Measurements from ENCODE around the gene PPP6R1.

The PPP6R1 gene

GRCh38 chr19:55279770-55280643 is 21.2 kb upstream of the PPP6R1 start, which contains the start of gene HSPBP1:
Gene HSPBP1, minus strand, starts transcription at chr19:55280110. Its CDS starts 502 bp downstream, at chr19:55279608.
- DNase-seq (ENCODE audit: low read depth), result peak; percentile 91

- no peak for DNase-seq (ENCODE audit: low read depth)
These were observed 20.5 kb upstream of the PPP6R1 start for GRCh38 chr19:55279340-55279739.

- DNase-seq (ENCODE audit: low read depth), result no peak
These were observed 19.7 kb upstream of the PPP6R1 start for GRCh38 chr19:55278391-55279135.

GRCh38 chr19:55277494-55277893 is 18.7 kb upstream of the PPP6R1 start:
- DNase-seq (ENCODE audit: low read depth), result no peak

GRCh38 chr19:55276720-55277430 is 18.1 kb upstream of the PPP6R1 start:
- DNase-seq (ENCODE audit: low read depth), result no peak

- DNase-seq (ENCODE audit: low read depth), result no peak
These were observed 17.3 kb upstream of the PPP6R1 start for GRCh38 chr19:55275851-55276719.

GRCh38 chr19:55273978-55274707 is 15.3 kb upstream of the PPP6R1 start:
- no peak for DNase-seq (ENCODE audit: low read depth)

- DNase-seq (ENCODE audit: low read depth), result no peak
These were observed 13.3 kb upstream of the PPP6R1 start for GRCh38 chr19:55272142-55272541.

GRCh38 chr19:55270172-55270942 is 11.5 kb upstream of the PPP6R1 start:
- no peak for DNase-seq (ENCODE audit: low read depth)

- DNase-seq (ENCODE audit: low read depth), result no peak
These were observed 10.5 kb upstream of the PPP6R1 start for GRCh38 chr19:55269299-55269698.

- no peak for DNase-seq (ENCODE audit: low read depth)
These were observed 8.0 kb upstream of the PPP6R1 start for GRCh38 chr19:55266840-55267239.

- no peak for DNase-seq (ENCODE audit: low read depth)
These were observed 7.6 kb upstream of the PPP6R1 start for GRCh38 chr19:55266404-55266803.

GRCh38 chr19:55265723-55266386 is 7.0 kb upstream of the PPP6R1 start:
- no peak for DNase-seq (ENCODE audit: low read depth)

GRCh38 chr19:55265173-55265572 is 6.4 kb upstream of the PPP6R1 start:
- DNase-seq (ENCODE audit: low read depth), result no peak

- no peak for DNase-seq (ENCODE audit: low read depth)
These were observed 5.7 kb upstream of the PPP6R1 start for GRCh38 chr19:55264531-55264930.

GRCh38 chr19:55262359-55262758 is 3.5 kb upstream of the PPP6R1 start:
- DNase-seq (ENCODE audit: low read depth), result no peak

- no peak for DNase-seq (ENCODE audit: low read depth)
These were observed 2.9 kb upstream of the PPP6R1 start for GRCh38 chr19:55261671-55262126.

GRCh38 chr19:55259540-55260210 is 858 bp upstream of the PPP6R1 start:
- DNase-seq (ENCODE audit: low read depth), result no peak

- DNase-seq (ENCODE audit: low read depth), result peak; percentile 43
These were observed 365 bp downstream of the PPP6R1 start for GRCh38 chr19:55258476-55258827.
